GM03348 (cell line): Measurements from ENCODE around the gene ZFP36L2.

Experiments
- DNase-seq: peaks from one replicate; pipeline ENCODE4 v3.0.0; 2012; ENCODE audit warnings: low spot score

ZFP36L2 gene

GRCh38 chr2:43222475-43223309 is 3.7 kb downstream of the ZFP36L2 start:
- no peak for DNase-seq

DNA sequence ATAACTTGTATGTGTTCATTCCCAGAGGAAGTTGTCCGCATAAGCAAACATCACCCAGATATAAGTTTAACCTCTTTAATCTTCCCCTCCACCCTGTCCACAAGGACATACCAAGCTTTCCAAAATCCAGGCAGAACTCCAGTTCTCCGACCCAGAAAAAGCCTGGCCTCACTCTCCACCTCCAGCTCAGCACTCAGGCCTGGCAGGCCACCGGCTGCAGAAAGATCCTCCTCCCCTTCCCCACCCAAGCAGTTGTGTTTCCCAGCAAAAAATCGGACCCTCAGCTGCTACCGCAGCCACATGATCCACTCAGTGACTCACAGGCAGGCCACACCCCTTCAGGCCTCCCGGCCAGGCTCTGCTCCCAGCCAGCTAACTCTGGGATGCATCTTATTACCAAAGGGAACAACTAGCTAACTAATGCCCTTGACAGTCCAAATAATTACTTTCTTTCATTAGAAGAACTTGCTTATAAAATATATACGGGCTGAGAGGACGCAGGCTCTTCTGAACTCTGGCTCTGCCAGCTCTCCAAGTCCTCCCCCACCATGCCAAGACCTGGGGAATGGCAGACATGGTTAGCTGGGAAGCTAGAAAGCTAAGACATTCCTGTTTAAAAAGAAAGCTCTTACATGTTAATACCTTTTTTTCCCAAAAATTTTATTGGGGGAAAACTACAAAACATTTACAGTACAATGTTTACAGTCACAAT is 4.5 kb downstream of the ZFP36L2 start:
- DNase-seq = peak; percentile 88

DNA sequence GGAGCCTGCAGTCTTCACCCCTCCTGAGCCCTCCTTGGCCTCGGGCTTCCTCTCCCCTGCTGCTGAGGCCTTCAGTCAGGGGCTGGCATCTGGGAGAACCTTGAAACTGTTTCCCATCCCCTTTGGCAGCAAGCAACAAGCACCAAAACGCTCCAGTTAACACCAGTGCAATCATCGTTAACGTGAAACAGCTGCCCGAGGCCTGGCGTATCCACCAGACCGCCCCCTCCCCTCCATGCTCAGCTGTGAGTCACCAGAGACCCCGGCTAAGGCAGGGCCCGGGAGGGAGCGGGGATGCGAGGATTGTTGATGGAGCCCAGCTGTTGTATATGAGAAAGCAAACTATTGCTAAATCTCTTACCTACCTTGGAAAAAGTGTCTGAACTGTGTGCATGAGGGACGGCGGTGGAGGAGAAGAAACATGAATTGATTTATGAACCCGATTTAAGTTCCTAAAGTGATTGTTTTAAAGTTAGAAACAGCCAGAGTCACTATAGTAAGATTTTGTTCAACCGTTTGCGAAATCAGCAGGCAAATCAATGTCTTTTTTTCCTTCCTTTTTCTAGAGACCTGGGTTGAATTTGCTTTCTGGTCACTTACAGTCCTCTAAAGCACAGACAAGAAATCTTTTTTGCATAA is 5.2 kb downstream of the ZFP36L2 start:
- peak; percentile 69 for DNase-seq

DNA sequence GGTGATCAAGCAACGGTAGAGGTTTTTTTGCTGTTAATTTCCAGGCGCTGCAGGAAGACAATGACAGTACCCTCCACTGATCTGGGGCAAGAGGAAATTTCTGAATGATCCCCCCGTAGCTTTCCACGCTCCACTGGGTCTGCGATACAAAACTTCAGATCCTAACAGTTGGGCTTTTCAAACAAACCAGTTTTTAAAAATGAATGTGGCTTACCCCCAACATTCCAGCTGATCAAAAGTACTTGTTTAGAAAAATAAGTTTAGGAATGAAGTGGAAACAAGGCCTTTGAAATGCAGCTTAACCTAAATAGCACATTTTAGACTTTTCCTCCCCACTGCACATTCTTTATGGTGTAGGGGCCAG is 5.7 kb downstream of the ZFP36L2 start:
- DNase-seq = no peak

DNA sequence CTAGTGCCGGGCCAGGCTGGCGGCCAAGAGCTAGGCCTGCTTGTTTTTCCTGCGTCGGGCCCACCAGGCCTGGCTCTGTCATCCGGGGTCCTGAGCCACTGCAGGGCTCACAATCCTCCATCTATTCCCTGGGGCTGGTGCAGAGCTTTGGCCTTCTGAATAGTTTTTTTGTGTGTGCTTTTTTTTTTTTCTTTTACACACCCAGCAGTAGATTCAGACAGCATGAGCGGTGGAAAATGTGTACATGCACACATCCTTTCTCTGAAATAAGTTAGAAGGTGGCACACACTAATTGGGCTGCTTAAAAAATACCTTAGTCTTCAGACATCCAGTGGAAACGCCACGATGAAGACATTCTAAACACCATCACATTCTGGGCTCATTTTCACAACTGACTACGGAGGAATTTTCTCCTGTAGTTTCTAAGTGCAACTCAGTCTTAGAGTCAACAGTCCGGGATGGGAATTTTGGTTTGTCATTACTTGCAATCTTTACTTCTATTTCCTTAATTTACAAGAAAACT is 6.1 kb downstream of the ZFP36L2 start:
- no peak for DNase-seq

GRCh38 chr2:43219383-43220228 is 6.8 kb downstream of the ZFP36L2 start:
- peak; percentile 94 for DNase-seq

DNA sequence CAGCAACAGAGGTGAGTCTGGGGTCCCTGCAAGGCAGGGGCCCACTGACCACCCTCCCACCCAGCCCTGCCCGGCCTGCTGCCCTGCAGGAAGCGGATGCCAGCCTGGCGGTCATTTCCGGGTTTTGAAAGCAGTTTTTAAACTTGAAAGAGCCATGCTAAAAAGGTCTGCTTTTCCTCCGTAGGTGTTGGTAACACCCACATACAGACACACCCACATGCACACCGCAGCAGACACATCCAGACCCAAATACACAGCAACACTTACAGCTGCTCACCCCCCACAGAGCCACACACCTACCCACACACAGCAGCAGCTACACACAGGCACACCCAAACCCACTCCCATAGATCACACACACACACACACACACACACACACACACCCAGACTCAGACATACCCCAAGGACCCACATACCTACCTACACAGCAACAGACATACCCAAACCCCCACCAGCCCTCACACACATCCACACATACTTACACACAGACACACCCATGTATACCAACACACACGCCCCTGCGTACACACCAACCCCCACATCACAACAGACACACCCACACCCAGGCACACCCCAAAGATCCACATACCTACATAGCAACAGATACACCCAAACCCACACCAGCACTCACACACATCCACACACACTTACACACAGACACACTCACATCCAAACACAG is 7.6 kb downstream of the ZFP36L2 start:
- peak; percentile 34 for DNase-seq

DNA sequence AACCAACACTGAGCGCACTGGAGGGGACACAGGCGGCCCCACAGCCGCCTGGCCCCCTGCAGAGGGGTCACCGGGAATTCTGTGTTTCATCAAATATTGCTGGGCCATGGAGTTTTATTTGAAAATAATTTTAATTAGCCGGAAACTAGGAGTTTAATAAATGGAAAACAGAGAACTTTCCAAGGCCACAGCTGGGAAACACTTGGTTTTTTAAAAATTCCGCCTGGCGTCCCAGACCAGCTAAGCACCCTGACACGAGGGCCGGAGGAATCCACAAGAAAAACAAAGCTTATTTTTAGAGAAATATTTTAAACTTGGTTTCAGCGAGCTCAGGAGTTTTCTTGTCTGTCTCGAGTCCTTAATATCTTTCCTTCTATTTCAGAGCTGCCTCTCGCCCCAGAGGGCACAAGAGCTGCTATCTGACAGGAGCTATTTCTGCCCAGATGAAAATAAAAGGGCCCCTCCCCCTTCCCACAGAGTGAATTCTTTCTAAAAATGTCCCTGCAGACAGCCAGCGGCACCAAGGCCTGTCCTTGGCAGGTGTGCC is 8.2 kb downstream of the ZFP36L2 start:
- peak; percentile 62 for DNase-seq

GRCh38 chr2:43217228-43218154 is 8.9 kb downstream of the ZFP36L2 start:
- no peak for DNase-seq

DNA sequence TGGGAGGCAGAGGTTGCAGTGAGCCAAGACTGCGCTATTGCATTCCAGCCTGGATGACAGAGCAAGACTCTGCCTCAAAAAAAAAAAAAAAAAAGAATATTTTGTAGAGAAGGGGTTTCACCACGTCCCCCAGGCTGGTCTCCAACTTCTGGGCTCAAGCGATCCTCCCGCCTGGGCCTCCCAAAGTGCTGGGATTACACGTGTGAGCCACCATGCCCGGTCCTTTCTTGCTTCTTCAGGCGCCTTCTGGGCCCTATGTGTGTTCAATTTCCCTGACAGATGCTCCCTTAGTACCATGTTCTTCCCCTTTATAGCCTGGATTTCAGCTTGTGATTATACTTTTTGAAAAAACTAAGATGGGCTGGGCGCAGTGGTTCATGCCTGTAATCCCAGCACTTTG is 9.8 kb downstream of the ZFP36L2 start:
- DNase-seq = no peak

DNA sequence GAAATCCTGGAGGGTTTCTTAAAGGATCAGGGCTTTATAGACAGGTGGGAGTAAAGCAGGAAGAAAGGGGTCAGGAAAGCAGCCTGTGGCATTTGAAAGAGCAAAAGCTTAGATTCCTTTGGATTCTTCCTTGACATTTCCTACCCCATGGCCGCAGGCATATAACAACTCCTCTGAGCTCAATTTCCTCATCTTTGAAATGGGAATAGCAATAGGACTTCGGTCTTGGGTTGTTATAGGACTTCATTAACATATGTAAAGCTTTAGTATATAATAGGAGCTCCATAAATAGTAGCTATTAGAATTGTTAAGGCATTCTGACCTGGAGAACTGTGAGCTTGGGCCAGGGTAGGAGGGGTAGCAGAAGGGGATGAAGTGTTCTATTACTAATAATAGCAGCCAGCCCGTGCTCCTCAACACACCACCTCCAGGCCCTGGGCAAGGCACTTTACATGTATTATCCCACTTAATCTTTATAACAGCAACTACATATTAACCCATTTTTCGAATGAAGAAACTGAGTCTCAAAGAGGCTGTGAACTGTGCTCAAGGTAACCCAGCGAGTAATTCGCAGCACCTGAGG is 10.6 kb downstream of the ZFP36L2 start:
- DNase-seq = no peak

DNA sequence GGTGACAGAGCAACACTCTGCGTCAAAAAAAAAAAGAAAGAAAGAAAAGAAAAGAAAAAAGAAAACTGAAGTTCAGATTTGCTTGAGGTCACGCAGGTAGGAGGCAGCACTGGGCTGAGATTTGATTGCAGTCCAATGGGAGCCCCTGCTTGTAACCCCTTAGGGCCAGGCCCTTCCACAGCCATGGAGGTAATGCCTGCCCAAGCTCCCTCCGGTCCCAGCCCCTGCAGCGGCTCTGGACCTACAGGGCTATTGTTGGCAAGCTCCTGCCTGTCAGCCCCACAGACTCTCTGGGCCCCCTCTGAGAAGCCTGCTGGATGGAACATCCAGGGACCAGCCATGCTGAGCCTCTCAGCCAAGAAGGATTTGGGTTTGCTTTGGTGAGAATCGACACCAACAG is 12.2 kb downstream of the ZFP36L2 start:
- no peak for DNase-seq

DNA sequence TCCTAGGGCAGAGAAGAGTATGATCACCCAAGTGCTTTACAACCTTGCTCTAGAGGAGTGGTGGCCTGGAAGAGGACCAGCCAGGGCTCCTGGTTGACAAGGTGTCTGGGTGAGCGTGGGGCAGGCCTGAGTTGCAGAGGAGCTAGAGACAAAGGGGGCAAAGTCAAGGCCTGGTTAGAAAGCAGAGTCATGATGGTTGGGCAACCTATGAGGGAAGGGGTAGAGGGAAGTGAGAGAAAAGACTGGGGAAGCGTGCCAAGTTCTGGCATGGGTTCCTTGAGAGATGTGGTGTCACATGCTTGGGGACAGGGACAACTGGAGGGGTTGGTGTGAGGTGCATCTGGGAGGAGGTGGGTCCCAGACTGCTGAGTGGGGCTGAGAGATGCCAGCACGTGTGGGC is 13.5 kb downstream of the ZFP36L2 start:
- no peak for DNase-seq

DNA sequence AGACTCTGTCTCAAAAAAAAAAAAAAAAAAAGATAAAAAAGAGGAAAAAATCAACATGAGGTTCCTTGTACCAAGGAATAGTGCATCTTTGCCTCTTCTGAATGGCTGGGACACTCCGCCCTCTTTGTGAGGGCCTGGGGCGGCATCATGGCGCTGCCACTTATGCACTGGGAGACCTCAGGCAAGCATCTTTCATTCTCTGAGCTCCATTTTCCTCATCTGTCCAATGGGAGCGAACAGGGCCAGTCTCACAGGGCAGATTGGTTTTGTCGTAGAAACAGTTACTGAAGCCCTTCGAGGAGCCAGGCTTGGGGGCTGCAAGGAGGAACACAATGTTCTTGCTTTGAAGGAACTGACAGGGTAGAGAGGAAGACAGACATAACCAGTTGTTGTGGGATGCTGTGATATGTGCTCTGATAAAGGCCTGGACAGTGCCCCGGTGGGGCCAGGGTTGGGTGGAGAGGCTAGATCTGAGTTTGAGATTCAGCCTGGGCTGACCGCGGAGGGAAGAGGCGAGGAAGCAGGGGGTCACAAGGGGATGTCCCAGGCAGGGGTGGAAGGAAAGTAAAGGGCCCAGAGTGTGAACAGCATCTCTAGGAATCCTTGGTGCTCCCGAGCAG is 14.1 kb downstream of the ZFP36L2 start:
- no peak for DNase-seq

DNA sequence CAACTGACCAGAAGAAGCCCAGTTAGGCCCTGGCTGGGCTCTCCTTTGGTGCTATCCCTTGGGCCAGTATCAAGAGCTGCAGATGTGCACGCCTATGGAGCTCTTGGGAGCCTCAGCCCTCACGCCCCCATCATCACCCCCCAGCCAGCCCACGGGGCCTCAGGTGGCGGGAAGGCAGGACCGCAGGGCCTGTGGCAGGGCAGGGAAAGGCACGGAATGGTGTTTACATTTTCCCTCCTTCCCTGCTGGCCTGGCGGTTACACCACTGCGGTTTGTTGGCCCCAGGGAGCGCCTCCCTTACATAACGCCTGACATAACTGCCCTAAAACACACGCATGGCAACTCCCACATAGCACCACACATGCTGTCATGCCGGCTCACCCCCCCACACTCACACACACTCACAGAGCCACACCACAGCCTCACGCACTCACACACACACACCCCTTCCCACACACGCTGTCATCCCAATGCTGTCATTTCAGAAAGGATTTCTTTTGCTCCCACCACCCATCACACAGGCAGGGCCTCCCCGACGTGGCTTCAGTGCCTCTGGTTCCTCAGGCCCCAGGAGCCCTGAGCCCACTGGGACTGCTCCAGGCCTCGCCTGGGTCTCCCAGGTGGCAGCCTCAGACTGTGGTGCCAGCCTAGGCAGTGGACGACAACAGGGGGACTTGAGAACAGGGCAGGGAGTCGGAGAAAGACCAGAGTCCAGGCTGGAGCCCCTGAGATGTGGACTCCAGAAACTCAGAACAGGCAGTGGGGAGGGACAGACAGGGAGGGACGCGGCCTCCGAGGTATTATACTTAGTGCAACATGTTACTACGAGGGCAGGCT is 15.7 kb downstream of the ZFP36L2 start:
- DNase-seq = peak; percentile 57

GRCh38 chr2:43210125-43210466 is 16.3 kb downstream of the ZFP36L2 start:
- DNase-seq = no peak

DNA sequence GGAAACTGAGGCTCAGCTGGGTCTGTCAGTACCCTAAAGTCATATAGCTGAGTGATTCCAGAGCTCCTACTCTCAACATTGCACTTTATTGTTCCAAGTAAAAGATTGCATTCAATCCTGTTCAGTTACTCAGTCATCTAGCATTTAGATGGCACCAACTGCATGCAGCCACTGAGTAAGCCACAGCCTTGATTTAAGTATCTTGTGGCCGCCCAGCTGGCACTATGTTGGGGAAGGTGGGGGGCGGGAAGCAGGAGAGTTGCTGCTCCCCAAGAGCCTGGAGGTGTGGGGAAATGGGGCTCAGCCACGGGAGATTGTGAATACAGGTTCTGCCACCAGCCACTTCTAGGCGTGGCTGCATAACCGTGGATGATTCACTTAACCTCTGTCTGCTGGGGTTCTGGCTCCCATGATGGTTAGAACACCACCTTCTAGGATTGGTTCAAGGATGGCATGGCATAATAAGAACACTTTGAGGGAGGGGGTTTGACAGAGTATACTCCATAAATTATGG is 17.1 kb downstream of the ZFP36L2 start:
- DNase-seq = no peak
